ENCODE measurements around the gene CLEC4M. TPM values are rescaled to one million over a fixed set of nuclear protein-coding genes. Genes with fewer than 3 reads are reported as not detected.

CLEC4M gene
- total and polyA plus RNA-seq, 8 donors: 0.78 to 2.7 (median 1.4) TPM; not detected in 1

DNA sequence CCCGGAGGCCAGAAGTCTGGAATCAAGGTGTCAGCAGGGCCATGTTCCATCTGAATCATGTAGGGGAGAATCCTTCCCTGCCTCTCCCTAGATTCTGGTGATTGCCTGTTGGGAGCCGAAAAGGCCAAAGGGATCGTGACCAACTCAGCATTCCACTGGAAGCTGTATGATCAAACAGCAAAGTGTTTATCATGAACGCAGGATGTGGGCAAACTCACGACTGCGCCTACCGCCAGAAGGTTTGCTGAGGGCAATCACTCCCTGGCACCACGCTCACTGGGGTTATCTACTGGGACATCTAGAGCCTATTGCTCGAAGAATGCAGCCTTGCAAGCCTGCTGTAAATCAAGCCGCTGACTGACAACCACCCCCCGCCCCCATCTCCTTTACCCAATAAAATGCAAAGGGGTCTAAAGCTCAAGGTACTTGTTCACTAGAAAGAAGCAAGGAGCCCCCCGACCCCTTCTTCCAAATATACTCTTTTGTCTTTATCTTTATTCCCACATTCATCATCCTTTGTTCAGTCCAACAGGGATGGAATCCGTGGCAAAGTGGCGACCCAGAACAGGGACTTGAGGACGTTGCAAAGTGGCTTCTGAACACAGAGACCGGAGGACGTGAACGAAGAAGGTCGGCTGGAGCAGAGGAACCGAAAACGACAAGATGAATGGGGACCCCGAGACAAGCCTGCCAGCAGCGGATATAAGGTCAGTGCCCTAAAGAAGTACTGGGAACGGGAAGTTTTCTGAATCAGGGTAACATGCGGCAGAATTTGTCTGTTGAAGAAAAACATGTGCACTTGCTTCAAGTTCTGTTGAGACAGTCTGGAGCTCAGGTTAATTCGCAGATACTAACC, 16.8 kb downstream of the CLEC4M start:
- ATAC-seq (no peak), DNase-seq (no peak)
- Histone ChIP-seq H3K27me3 (no peaks in the 10 kb centered on the region), H3K9me3 (no peaks in the 10 kb centered on the region), H3K36me3 (no peaks in the 10 kb centered on the region), H3K4me3 (no peak overlapping the region), H3K4me1 (peaks cover 0 to 17% of the 10 kb centered on the region in 2 donors), H3K27ac (no peak overlapping the region)
- intact Hi-C loops (cut with DNase I): no loop called here
- TF ChIP-seq, protein P1, sequence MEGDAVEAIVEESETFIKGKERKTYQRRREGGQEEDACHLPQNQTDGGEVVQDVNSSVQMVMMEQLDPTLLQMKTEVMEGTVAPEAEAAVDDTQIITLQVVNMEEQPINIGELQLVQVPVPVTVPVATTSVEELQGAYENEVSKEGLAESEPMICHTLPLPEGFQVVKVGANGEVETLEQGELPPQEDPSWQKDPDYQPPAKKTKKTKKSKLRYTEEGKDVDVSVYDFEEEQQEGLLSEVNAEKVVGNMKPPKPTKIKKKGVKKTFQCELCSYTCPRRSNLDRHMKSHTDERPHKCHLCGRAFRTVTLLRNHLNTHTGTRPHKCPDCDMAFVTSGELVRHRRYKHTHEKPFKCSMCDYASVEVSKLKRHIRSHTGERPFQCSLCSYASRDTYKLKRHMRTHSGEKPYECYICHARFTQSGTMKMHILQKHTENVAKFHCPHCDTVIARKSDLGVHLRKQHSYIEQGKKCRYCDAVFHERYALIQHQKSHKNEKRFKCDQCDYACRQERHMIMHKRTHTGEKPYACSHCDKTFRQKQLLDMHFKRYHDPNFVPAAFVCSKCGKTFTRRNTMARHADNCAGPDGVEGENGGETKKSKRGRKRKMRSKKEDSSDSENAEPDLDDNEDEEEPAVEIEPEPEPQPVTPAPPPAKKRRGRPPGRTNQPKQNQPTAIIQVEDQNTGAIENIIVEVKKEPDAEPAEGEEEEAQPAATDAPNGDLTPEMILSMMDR (IDR thresholded peaks at IDR 0.05): no peak

DNA sequence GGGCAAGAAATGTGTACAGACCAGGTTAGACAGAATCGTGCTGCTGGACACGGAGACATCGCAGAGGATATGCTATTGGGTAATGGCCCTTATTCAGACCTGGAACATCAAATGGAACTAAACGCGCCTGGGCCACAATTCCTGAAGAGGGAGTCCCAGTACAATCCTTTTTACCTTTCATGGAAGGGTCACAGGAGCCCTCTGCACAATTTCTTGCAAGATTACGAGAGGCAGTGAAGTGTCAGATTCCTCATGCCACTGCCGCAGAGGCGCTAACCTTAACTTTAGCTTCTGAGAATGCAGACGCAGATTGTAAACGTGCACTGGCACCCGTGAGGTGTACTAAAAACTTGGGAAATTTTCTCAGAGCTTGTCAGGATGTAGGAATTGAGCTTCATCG, 18.1 kb downstream of the CLEC4M start:
- Histone ChIP-seq H3K9me3 (peaks cover 0 to 8% of the 10 kb centered on the region in 2 donors), H3K4me1 (peaks cover 0 to 17% of the 10 kb centered on the region in 2 donors), H3K4me3 (no peak overlapping the region), H3K27me3 (no peaks in the 10 kb centered on the region), H3K36me3 (no peaks in the 10 kb centered on the region), H3K27ac (no peak overlapping the region)
- TF ChIP-seq, protein P1 (IDR thresholded peaks at IDR 0.05): no peak
- DNase-seq: no peak
- no peak for ATAC-seq
- intact Hi-C loops (cut with DNase I): no loop called here

DNA sequence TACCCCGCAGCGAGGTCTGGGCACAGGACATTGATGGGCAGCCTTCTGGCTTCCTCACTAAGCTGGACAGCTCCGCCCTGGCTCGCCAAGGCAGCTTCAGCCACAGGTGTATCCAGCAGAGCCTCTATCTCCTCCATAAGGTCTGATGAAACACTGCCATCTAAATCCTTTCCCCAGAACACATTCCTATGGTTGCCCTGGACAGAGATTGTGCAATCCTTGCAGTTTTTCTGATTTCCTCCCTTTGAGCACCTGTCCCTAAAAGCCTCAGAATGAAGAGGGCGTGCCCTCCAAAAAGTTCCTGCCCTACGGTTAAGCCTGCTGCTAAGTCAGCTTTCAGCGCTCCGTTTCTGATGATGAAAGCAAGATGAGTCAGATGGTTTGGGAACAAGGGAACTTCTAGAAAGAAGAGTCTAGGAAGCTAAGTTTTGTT, 21.0 kb downstream of the CLEC4M start:
- DNase-seq: peak in 1 of 4 donors; percentile 62
- TF ChIP-seq, protein P1 (IDR thresholded peaks at IDR 0.05): no peak
- ATAC-seq: peak; percentile 85
- intact Hi-C loops (cut with DNase I): no loop called here
- Histone ChIP-seq H3K4me1 (peaks cover 0 to 29% of the 10 kb centered on the region in 2 donors), H3K27me3 (peaks cover 22 to 24% of the 10 kb centered on the region in 2 donors), H3K9me3 (peaks cover 0 to 8% of the 10 kb centered on the region in 2 donors), H3K36me3 (no peaks in the 10 kb centered on the region), H3K27ac (no peak overlapping the region), H3K4me3 (no peak overlapping the region)

GRCh38 chr19:7784856-7785255, 21.8 kb downstream of the CLEC4M start:
- Histone ChIP-seq H3K4me1 (peaks cover 0 to 36% of the 10 kb centered on the region in 2 donors), H3K36me3 (no peaks in the 10 kb centered on the region), H3K27me3 (peaks cover 29 to 33% of the 10 kb centered on the region in 2 donors), H3K27ac (no peak overlapping the region), H3K9me3 (peaks cover 0 to 8% of the 10 kb centered on the region in 2 donors), H3K4me3 (no peak overlapping the region)
- DNase-seq (no peak), ATAC-seq (no peak)
- TF ChIP-seq, protein P1 (IDR thresholded peaks at IDR 0.05): no peak
- intact Hi-C loops (cut with DNase I): no loop called here

GRCh38 chr19:7787141-7787540, 24.1 kb downstream of the CLEC4M start:
- Histone ChIP-seq H3K4me1 (peaks cover 0 to 36% of the 10 kb centered on the region in 2 donors), H3K9me3 (peaks cover 0 to 8% of the 10 kb centered on the region in 2 donors), H3K27ac (no peak overlapping the region), H3K36me3 (no peaks in the 10 kb centered on the region), H3K27me3 (peaks cover 29 to 46% of the 10 kb centered on the region in 2 donors), H3K4me3 (peak overlapping the region in 1 of 2 donors; percentile 19)
- intact Hi-C loops (cut with DNase I): no loop called here
- peak; percentile 30 for ATAC-seq
- DNase-seq: no peak
- TF ChIP-seq, protein P1 (IDR thresholded peaks at IDR 0.05): no peak
